Head of caudate nucleus (tissue), 42 donors: ENCODE measurements around the gene ZNF862.

Experiments used
- DNase-seq, 42 donors: peaks; one replicate each; pipeline versions ENCODE4 v3.0.0 to v3.0.0-alpha.2; 2020 to 2021; ENCODE audit warnings: mixed read lengths in 7 of 42
- intact Hi-C: fragments of 100-400 bp; cut with DNase I; formaldehyde crosslinking; loops from one replicate; pipeline ENCODE4 v1.15.0; 2022

The ZNF862 gene

DNA sequence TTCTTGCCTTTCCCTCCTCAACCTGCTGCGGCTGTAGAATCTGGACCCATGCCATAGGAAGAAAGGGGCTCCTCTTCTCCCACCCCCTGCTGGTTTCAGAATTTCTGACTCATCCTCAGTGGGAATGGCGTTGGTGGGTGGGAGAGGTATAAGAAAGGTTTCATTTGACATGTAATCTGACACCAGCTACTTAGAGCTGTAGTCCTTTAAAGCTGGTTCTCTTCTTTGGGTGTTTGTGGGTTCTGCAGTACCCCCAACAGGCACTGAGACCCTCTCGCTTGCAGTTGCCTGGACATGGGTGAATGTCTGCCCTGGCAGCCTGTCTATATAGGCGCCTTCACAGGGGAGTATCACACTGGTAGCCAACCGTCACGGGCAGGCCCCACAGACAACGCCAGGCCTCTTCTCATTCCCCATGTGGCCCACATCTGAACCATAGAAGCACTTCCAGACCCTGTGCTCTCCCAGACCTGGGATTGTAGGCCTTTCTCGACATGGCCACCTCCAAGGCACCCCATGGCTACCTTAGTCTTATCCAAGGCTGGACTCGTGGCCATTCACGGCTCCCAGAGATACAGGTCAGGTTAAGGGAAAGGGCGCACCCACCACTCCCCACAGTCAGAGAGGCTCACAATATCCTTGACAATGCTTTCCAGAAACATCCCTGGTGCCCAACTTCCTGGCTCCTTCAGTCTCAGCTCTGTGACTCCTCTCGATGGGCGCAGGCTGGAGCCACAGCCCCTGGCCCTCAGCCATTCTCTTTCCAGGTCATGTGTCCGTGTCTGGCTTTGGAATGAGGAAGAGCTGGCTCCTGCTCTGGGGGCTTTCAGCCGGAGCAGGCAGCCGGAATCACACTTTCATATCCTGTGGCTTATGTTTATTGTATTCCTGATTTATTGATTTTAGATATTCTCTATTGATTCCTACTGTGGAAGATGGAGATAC lies 17.5 kb downstream of the ZNF862 start:
- DNase-seq = peak in 7 of 42 donors; percentile 7 to 76 (median 43)

DNA sequence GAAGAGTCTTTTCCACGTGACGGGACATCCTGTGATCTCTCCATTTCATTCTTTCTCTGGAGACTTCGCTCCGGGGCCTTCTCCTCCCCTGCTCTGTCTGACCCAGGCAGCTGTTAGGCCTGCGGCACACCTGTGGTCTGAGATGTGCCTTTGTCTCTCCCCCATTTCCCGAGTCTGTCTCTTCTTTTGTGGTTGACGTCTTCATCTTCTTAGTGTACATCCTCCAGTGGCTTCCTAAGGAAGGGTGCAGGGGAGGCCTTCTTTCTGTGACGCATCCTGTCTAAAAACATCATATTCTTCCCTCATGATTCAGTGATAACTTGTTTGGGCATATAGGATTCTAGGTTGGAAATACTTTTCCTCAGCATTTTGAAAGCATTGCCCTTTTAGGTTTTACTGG lies 18.4 kb downstream of the ZNF862 start:
- intact Hi-C loops = no loop called here
- no peak for DNase-seq

More for the DNA sequence above, 17.5 kb downstream of the ZNF862 start:
- intact Hi-C loops = no loop called here

- no peak for DNase-seq
- intact Hi-C loops = no loop called here
Observed at GRCh38 chr7:149859369-149859768, 21.2 kb downstream of the ZNF862 start.

GRCh38 chr7:149859876-149860275 lies 21.7 kb downstream of the ZNF862 start:
- intact Hi-C loops = no loop called here
- DNase-seq = no peak

GRCh38 chr7:149860821-149861727 lies 22.9 kb downstream of the ZNF862 start:
- DNase-seq = peak in 6 of 42 donors; percentile 11 to 62 (median 39)
- intact Hi-C loops = no loop called here

- intact Hi-C loops = no loop called here
- no peak for DNase-seq
Observed at GRCh38 chr7:149861728-149862045, 23.5 kb downstream of the ZNF862 start.

GRCh38 chr7:149862156-149862555 lies 24.0 kb downstream of the ZNF862 start:
- DNase-seq = no peak
- intact Hi-C loops = no loop called here

GRCh38 chr7:149863500-149863899 lies 25.3 kb downstream of the ZNF862 start:
- DNase-seq = peak in 1 of 42 donors; percentile 1
- intact Hi-C loops = no loop called here

DNA sequence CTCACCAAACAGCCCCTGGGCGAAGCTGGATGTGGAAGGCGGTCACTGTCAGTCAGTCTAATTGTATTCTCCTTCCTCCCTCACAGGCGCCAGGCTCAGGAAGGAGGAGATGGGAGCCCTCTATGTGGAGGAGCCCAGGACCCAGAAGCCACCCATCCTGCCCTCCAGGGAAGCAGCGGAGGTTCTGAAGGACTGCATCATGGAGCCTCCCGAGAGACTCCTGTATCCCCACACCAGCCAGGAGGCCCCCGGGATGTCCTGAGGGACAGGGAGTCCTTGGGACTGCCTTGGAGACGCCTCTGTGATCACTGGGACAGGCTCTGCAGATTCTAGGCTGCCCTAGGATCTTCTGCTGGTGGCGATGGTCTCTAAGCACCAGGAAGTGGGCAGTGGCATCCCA lies 25.8 kb downstream of the ZNF862 start:
- DNase-seq = peak in 1 of 42 donors; percentile 2
- intact Hi-C loops = no loop called here

DNA sequence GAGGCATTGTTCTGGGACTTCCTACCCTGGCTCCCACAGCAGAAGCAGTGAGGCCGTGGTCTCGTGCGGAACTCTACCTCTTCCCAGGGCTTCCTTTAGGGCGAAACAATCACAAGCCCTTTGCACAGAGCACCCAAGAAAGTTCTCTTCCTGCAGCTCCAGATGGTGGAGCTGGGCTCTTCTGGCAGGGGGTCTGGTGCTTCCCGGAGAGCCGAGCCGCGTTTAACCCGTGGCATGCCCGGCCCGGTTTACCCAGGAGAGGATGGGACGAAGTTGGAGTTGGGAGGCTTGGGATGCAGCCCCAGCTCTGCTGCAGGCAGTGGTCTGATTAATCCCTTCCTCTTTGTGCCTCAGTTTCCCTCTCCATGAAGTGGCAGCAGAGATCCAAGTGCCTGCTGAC lies 26.6 kb downstream of the ZNF862 start:
- peak in 1 of 42 donors; percentile 6 for DNase-seq
- intact Hi-C loops = no loop called here

DNA sequence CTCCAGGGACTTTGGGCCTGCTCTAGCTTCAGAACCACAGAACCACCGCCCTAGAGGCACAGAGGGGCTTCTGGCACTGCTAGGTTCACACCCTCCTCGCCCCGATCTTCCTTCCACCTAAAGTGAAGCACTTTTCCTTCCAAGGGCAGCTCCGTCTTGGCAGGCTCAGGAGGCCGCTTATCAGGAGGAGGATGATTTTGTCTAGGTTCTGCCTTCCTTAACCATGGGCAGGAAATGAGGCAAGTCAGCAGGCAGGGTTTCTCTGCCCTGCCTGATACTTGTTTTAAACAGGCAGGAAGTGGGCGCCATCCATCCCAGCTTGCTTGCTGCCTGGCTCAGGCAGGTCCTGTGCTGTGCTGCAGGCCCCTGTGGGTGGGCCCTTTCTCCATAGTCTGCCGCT lies 27.3 kb downstream of the ZNF862 start:
- peak in 1 of 42 donors; percentile 13 for DNase-seq
- intact Hi-C loops = no loop called here

DNA sequence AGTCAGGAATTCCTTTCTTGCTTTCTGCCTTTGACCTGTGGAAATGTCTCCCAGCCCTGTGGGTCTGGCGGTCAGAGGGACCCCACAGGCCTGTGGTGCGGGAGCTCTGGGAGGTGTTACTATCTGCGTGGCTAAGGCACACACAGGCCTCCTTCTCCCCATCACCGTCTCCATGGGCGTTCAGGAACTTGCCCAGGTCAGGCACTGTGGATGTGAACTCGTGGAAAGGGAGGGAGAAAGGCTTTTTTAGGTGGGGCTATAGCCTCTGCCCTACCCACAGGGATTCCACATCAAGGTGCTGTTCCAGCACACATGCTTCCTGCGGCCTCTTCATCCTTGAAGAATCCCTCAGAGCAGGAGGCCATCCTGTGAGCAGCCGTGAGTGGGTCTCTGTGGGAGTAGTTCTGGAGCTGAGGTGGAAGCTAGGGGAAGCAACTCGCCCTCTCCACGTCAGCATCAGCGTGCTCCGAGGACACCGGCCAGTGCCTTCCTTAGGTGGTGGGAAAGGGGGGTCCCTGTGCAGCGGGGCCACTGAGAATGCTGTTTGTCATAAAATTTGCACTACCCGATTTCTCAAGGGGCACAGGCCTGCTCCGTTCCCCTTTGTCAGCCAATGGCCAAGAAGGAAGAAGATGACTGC lies 28.1 kb downstream of the ZNF862 start:
- peak in 2 of 42 donors; percentile 2 to 15 for DNase-seq
- intact Hi-C loops = no loop called here

- DNase-seq = peak in 3 of 42 donors; percentile 17 to 27 (median 22)
- intact Hi-C loops = no loop called here
Observed at GRCh38 chr7:149866779-149867447, 28.7 kb downstream of the ZNF862 start.

DNA sequence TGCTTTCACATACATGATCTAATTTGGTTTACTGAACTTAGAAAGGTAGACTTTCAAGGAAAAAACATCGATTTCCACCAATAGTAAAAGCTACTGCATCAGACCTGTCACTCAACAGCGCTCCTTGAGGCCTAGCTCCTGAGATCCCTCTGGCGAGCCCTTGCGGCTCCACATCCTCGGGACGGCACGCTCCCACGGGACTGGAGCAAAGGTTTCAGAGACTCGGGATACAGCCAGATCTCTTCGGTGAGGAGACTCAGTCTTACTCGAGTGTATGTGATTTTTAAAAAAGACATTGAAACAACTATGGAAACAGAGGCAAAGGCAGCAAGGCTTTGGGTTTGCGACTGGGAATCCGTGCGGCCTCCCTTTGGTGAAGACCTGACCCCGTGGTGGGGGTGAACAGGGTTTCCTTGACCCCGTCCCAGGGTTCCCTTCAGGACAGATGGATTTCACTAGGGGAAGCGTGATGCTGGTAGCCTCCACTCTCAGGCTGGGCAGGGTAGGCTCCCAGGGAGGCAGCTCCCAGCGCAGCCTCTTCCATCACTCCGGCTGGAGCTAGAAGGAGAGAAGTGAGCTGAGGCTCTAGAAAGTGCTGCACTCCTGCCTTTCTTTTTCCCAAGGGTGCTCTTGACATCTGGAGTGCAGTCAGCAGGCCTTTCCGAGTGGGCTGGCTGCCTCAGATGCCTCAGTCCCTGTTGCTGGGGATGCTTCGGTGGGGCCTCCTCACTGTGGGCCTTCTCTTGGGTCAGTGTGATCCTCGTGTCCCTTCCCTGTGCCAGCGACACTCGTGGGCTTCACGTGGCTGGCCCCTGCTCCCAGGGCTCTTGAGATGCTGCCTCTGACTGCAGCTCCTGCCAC lies 29.8 kb downstream of the ZNF862 start:
- DNase-seq = peak in 4 of 42 donors; percentile 7 to 29 (median 18)
- intact Hi-C loops = no loop called here

DNA sequence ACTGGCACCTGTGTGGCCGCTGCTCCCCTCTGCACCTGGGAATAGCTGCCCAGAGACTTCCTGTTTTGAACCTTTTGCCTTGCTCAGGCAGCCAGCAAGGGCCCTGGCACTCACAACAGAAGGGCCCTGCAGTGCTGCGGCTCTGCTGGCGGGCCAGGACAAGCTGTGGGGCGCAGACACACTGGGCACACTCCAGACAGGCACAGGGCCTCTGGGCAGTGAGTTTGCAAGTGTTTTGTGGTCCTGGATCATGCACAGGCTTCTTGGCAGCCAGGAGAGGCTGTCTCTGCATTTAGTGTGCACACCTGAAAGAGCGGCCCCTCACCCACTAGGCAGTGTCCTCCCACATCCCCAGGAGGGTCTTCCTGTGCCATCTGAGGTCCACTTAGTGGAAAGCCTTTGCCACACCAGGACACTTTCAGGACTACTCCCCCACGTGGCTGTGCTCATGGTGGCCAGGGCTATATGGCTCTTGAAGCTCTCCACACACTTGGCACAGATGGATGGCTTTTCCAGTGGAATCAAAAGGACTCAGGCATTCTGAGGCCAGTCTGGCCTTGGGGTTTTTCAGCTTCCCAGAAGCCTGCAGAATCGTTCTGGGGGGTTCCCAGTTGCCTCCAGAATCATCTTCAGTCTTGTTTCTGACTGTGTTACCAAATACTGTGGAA lies 30.6 kb downstream of the ZNF862 start:
- DNase-seq = peak in 3 of 42 donors; percentile 8 to 30 (median 10)
- intact Hi-C loops = no loop called here

DNA sequence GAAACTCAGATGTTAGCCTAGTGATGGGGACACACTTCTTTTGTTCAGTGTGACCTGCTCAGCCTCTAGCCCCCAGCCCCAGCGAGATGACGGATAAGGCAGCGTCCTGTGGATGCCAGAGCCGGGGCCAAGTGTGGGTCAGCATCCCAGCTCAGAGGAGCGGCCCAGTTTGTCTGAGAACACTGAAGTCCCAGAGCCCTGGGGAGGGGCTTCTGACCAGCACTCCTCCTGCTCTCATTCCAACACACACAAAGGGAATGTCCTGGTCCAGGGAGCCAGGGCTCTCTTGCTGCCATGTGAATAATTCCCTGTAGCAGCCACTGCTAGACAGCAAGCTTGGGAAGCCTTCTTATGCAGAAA lies 31.1 kb downstream of the ZNF862 start:
- DNase-seq = peak in 4 of 42 donors; percentile 4 to 42 (median 20)
- intact Hi-C loops = no loop called here

DNA sequence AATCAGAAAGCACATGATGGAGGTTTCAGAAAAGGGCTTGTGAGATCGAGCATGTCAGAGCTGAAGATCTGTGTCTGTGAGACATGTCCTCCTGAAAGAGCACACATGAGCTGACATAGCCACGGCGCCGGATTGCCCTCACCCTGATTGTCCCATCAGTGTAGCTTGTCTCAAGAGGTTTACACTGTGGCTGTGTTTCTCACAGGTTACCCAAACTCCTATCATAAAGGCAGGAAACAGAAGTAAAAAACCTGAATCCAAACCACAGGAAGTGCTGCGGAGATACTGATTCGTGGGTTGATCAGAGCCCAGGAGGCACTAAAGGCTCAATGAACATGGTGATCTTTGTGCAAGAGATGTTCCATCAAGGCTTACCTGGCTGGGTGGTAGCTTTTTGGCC lies 31.7 kb downstream of the ZNF862 start:
- DNase-seq = peak in 2 of 42 donors; percentile 5 to 27
- intact Hi-C loops = loop anchor here (5.0 to 10.0 kb wide), 2 partner anchors 33 to 505 kb away; partner anchors contain the start of genes ZNF775 and ZNF862
